Measurements from ENCODE around the gene ABHD6. TPM values are rescaled to one million over a fixed set of nuclear protein-coding genes. Genes with fewer than 3 reads are reported as not detected.

ABHD6 gene
- 10 to 100 TPM; 18.8 to 29.7 (median 19.5) TPM for total RNA-seq

DNA sequence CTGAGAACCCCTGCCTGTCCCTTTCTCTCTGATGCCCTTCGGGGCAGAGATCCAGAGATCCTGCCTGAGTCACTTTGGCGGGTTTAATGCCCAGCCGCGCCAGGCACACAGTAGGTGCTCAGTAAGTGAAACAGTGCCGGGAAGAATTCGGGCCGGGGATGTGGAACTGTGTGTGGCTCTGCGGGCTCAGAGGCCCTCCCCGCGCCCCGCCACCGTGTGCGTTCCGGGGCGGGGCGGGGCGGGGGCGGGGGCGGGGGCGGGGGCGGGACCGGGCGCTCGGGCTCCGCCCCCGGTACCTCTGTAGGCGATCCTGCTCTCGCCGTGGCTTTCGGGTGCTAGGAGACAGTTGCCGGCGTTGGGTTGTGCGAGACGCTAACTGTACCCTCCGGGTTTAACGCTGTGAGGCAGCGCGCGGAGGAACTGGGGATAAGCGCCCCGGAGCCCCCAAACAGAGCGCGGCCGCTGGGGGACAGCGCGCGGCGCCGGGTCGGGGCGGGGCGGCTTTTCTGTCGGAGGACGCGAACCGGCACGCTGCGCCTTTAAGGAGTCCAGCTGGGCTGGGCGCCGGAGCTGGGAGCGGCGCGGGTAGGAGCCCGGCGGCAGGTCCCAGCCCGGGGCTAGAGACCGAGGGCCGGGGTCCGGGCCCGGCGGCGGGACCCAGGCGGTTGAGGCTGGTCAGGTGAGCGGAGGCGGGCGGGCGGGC lies at the start of gene ABHD6:
TSS of gene ABHD6 (plus strand) at position 555 of the 703 bp plus-strand sequence. CDS start 18,795 bp downstream, outside the sequence.
- Histone ChIP-seq H3K4me3 (peak within 1 kb of the TSS; percentile 61 to 87 (median 72)), H3K27ac (peak within 1 kb of the TSS; percentile 67 to 89 (median 82)), H3K36me3 (no peaks in the 10 kb centered on the region), H3K4me1 (peaks cover 0 to 28% (median 14%) of the 10 kb centered on the region in 4 donors), H3K9me3 (no peaks in the 10 kb centered on the region), H3K27me3 (no peaks in the 10 kb centered on the region)
- peak; percentile 29 to 37 for TF ChIP-seq POLR2A (IDR thresholded peaks at IDR 0.05)
- peak in 4 of 5 experiments; percentile 28 to 66 (median 43) for TF ChIP-seq CTCF (IDR thresholded peaks at IDR 0.05)
- TF ChIP-seq EP300 (IDR thresholded peaks at IDR 0.05), result peak in 1 of 2 donors; percentile 49
- peak; percentile 52 to 65 for DNase-seq (ENCODE audit: low spot score in 2 of 2)
- WGBS, 2 donors, result 0 to 1% methylated on average over 16 to 24 of the region's 77 CpGs

- WGBS, 2 donors, result 77 to 80% methylated on average over 6 of the region's 6 CpGs
- DNase-seq (ENCODE audit: low spot score in 2 of 2), result no peak
- Histone ChIP-seq H3K4me3 (no peak overlapping the region), H3K9me3 (no peaks in the 10 kb centered on the region), H3K27me3 (no peaks in the 10 kb centered on the region), H3K27ac (peak overlapping the region in 1 of 4 donors; percentile 55), H3K4me1 (peaks cover 0 to 5% (median 0%) of the 10 kb centered on the region in 4 donors), H3K36me3 (no peaks in the 10 kb centered on the region)
- TF ChIP-seq POLR2A (IDR thresholded peaks at IDR 0.05), result no peak
- no peak for TF ChIP-seq EP300 (IDR thresholded peaks at IDR 0.05)
- TF ChIP-seq CTCF (IDR thresholded peaks at IDR 0.05), result no peak
Observed at GRCh38 chr3:58188173-58188564, 49.4 kb upstream of the ABHD6 start.

GRCh38 chr3:58188921-58189451 lies 48.6 kb upstream of the ABHD6 start:
- WGBS, 2 donors, result 68 to 73% methylated on average over 10 of the region's 10 CpGs
- no peaks in the 10 kb centered on the region for H3K9me3 ChIP-seq
- H3K27me3 ChIP-seq, result no peaks in the 10 kb centered on the region
- H3K36me3 ChIP-seq, result no peaks in the 10 kb centered on the region
- peaks cover 0 to 5% (median 0%) of the 10 kb centered on the region in 4 donors for H3K4me1 ChIP-seq
- peak overlapping the region in 1 of 4 donors; percentile 55 for H3K27ac ChIP-seq
- TF ChIP-seq POLR2A (IDR thresholded peaks at IDR 0.05), result no peak
- peak in 1 of 2 donors; percentile 35 for TF ChIP-seq EP300 (IDR thresholded peaks at IDR 0.05)
- TF ChIP-seq CTCF (IDR thresholded peaks at IDR 0.05), result no peak
- no peak for DNase-seq (ENCODE audit: low spot score in 2 of 2)
- no peak overlapping the region for H3K4me3 ChIP-seq

DNA sequence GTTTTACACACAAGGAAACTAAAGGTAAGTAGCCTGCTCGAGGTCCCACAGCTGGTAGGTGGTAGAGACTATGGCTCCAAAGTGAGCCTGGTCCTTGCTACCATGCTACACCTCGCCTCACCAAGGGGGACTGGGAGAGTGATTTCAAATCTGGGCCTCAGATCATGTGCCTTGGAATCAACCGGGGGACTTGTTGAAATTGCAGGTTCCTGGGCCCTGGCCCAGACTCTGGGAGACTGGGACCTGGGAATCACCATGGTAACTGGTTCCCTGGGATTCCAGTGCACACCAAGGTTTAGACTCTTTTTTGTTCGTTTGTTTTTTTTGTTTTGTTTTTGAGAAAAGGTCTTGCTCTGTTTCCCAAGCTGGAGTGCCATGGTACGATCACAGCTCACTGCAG lies 47.9 kb upstream of the ABHD6 start:
- 78 to 81% methylated on average over 5 of the region's 5 CpGs for WGBS, 2 donors
- Histone ChIP-seq H3K27me3 (no peaks in the 10 kb centered on the region), H3K4me1 (peaks cover 0 to 5% (median 0%) of the 10 kb centered on the region in 4 donors), H3K27ac (peak overlapping the region in 1 of 4 donors; percentile 29), H3K4me3 (no peak overlapping the region), H3K36me3 (no peaks in the 10 kb centered on the region), H3K9me3 (no peaks in the 10 kb centered on the region)
- DNase-seq (ENCODE audit: low spot score in 2 of 2), result no peak
- no peak for TF ChIP-seq CTCF (IDR thresholded peaks at IDR 0.05)
- no peak for TF ChIP-seq POLR2A (IDR thresholded peaks at IDR 0.05)
- no peak for TF ChIP-seq EP300 (IDR thresholded peaks at IDR 0.05)

- DNase-seq (ENCODE audit: low spot score in 2 of 2), result no peak
- H3K4me1 ChIP-seq, result peaks cover 0 to 5% (median 0%) of the 10 kb centered on the region in 4 donors
- no peaks in the 10 kb centered on the region for H3K9me3 ChIP-seq
- H3K27me3 ChIP-seq, result no peaks in the 10 kb centered on the region
- H3K36me3 ChIP-seq, result no peaks in the 10 kb centered on the region
- H3K27ac ChIP-seq, result no peak overlapping the region
- TF ChIP-seq EP300 (IDR thresholded peaks at IDR 0.05) (no peak), POLR2A (IDR thresholded peaks at IDR 0.05) (no peak), CTCF (IDR thresholded peaks at IDR 0.05) (no peak)
- 93 to 94% methylated on average over 3 to 4 of the region's 4 CpGs for WGBS, 2 donors
- no peak overlapping the region for H3K4me3 ChIP-seq
Observed at GRCh38 chr3:58190291-58190690, 47.3 kb upstream of the ABHD6 start.

Data from tibial nerve (tissue), 4 donors.